H1 (cell line): Measurements from ENCODE around the gene CCDC102A. TPM values are rescaled to one million over a fixed set of nuclear protein-coding genes. Genes with fewer than 3 reads are reported as not detected.
A peak's percentile ranks its signal among the peaks of the same experiment; 100 is the strongest.

Experiments used
- ASH2L ChIP-seq: fragments of 200-600, 300-600 bp; sonication (generic); IDR thresholded peaks from one replicate; pipeline ENCODE4 v1.7.1; 2017; ENCODE audit warnings: low read length
- FOSL1 ChIP-seq: IDR thresholded peaks from 2 replicates; pipeline ENCODE4 v1.6.1; 2011; ENCODE audit warnings: mild to moderate bottlenecking, low read depth, low read length, moderate library complexity; ENCODE audit not compliant: insufficient read depth
- GTF2F1 ChIP-seq: IDR thresholded peaks from 2 replicates; pipeline ENCODE4 v1.6.1; 2012; ENCODE audit warnings: low read depth, low read length, improper control_type of control experiment, borderline replicate concordance
- JUN ChIP-seq: IDR thresholded peaks from 2 replicates; pipeline ENCODE4 v1.6.1; 2011; ENCODE audit warnings: low read depth, mild to moderate bottlenecking, improper control_type of control experiment, low read length
- KDM4A ChIP-seq: IDR thresholded peaks from one replicate; pipeline ENCODE4 v1.7.1; 2012; ENCODE audit warnings: low read depth, mild to moderate bottlenecking, moderate library complexity, low read length, inconsistent platforms; ENCODE audit not compliant: severe bottlenecking
- PHF8 ChIP-seq: fragments of 200-600 bp; sonication (generic); conservative IDR thresholded peaks from 2 replicates; pipeline ENCODE4 v1.7.1; 2012; ENCODE audit warnings: low read depth, mild to moderate bottlenecking, inconsistent platforms, low read length, moderate library complexity
- RAD21 ChIP-seq, 2 experiments: IDR thresholded peaks in 1 of 2; conservative IDR thresholded peaks in 1 of 2; 2 replicates each; pipeline ENCODE4 v1.6.1; 2011; ENCODE audit warnings: low read depth in 2 of 2, low read length in 2 of 2, improper control_type of control experiment in 1 of 2, inconsistent platforms in 1 of 2, mild to moderate bottlenecking in 1 of 2, moderate library complexity in 1 of 2
- RBBP5 ChIP-seq: IDR thresholded peaks from 2 replicates; pipeline ENCODE4 v1.7.1; 2012; ENCODE audit warnings: low read depth, mild to moderate bottlenecking, inconsistent platforms, low read length, moderate library complexity, borderline replicate concordance
- SP2 ChIP-seq: IDR thresholded peaks from 2 replicates; pipeline ENCODE4 v1.6.1; 2012; ENCODE audit warnings: mild to moderate bottlenecking, low read length, inconsistent platforms
- SP4 ChIP-seq: IDR thresholded peaks from 2 replicates; pipeline ENCODE4 v1.6.1; 2012; ENCODE audit warnings: low read length, inconsistent platforms
- SRF ChIP-seq: IDR thresholded peaks from 2 replicates; pipeline ENCODE4 v1.6.1; 2011; ENCODE audit warnings: mild to moderate bottlenecking, low read depth, low read length, moderate library complexity
- polyA plus RNA-seq, 7 experiments: library from polyadenylated mRNA; depleted of rRNA in 3 of 7; stranded (reverse) in 5 of 7; unstranded in 2 of 7; fragments of >200 nt in 5 of 7; fragments of 200-250 nt in 2 of 7; gene quantifications; 1 replicate in 5 of 7; 2 replicates in 1 of 7; 4 replicates in 1 of 7; pipeline versions ENCODE4 v1.2.1 to v1.2.3, GENCODE V29; 2011 to 2013; ENCODE audit warnings: missing spikeins in 2 of 7, mixed read lengths in 2 of 7
- total RNA-seq: library from RNA; stranded (reverse); fragmentation: NEBNext Ultra II Directional; extraction: Animal tissue kit (Norgen Biotek cat#: 25700); gene quantifications from 2 replicates; pipeline ENCODE4 v1.2.1, GENCODE V29; 2021
- TF ChIP-seq, protein P1 (sequence below): IDR thresholded peaks from 2 replicates; pipeline ENCODE4 v1.6.1; 2012; ENCODE audit warnings: inconsistent platforms
- TF ChIP-seq, protein P2 (sequence below), 3 experiments: IDR thresholded peaks; 1 replicate in 2 of 3; 2 replicates in 1 of 3; pipeline versions ENCODE4 v1.5.1 to v1.6.1; 2011; ENCODE audit warnings: low read length in 3 of 3, mild to moderate bottlenecking in 3 of 3, inconsistent platforms in 2 of 3, low read depth in 1 of 3, moderate library complexity in 1 of 3; ENCODE audit not compliant: insufficient read depth in 1 of 3; ENCODE audit errors: control extremely low read depth in 1 of 3

The CCDC102A gene
- total and polyA plus RNA-seq, 2 of the 8 experiments (the other 6 are each of a cell fraction or from before 2014, with no cell fraction given): 4.0 to 7.5 TPM

DNA sequence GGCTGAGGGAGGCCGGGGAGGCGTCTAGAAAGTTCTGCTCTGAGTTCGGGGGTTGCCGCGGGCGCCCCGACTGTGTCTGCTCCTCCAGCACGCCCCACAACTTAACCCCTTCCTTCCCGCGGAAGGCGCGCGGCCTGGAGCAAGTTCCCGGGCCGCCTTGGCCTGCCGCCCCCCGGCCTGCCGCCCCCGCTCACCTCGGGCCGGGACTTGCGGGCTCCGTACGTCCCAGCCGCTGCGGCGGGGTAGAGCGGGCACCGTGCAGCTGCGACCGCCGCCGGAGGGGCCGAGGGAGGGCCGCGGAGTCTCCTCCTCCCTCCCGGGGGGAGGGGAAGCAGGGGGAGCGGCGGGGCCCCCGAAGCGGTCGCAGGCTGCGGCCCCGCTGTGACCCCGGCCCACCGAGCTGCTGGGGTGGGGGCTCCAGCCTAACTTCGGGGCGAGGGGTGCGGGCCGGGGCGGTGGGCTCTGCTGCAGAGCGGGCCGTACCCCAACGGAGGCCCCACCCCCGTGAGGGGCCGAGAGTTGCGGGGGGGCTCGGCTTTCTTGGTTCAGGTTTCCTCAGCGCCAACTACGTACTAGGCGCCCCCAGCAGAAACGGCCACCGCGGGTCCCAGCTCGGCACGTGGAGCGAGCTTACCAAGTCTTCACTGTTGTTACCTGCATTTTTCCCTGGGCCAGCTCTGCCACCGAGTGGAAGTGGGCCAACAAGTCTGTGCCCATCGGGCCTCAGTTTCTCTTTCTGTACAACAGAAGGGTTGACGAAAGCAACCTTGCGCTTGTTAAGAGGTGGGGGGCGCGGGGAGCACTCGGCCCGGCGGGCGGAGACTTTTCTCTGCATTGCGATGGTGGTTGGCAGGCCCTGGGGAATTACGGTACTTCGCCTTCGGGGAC is at the start of gene CCDC102A (continued):
- TF ChIP-seq JUN (no peak), RBBP5 (peak; percentile 85; the same call in 1 of the 2 replicates), PHF8 (peak; percentile 51), FOSL1 (no peak), SP2 (no peak), SRF (no peak), ASH2L (peak; percentile 85), SP4 (no peak), KDM4A (peak; percentile 59), RAD21 (IDR thresholded peaks at IDR 0.05 in 1 of 2, conservative IDR thresholded peaks at IDR 0.05 in 1 of 2; ENCODE audit: low read depth in 2 of 2, low read length in 2 of 2) (no peak), GTF2F1 (no peak)
- TF ChIP-seq, protein P1, sequence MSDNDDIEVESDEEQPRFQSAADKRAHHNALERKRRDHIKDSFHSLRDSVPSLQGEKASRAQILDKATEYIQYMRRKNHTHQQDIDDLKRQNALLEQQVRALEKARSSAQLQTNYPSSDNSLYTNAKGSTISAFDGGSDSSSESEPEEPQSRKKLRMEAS: peak; percentile 80
- TF ChIP-seq, protein P2, sequence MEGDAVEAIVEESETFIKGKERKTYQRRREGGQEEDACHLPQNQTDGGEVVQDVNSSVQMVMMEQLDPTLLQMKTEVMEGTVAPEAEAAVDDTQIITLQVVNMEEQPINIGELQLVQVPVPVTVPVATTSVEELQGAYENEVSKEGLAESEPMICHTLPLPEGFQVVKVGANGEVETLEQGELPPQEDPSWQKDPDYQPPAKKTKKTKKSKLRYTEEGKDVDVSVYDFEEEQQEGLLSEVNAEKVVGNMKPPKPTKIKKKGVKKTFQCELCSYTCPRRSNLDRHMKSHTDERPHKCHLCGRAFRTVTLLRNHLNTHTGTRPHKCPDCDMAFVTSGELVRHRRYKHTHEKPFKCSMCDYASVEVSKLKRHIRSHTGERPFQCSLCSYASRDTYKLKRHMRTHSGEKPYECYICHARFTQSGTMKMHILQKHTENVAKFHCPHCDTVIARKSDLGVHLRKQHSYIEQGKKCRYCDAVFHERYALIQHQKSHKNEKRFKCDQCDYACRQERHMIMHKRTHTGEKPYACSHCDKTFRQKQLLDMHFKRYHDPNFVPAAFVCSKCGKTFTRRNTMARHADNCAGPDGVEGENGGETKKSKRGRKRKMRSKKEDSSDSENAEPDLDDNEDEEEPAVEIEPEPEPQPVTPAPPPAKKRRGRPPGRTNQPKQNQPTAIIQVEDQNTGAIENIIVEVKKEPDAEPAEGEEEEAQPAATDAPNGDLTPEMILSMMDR (IDR thresholded peaks at IDR 0.05; ENCODE audit: control extremely low read depth in 1 of 3, insufficient read depth in 1 of 3, low read depth in 1 of 3, low read length in 3 of 3): no peak
